ENCODE measurements around the gene PCDHGA1. TPM values are rescaled to one million over a fixed set of nuclear protein-coding genes. Genes with fewer than 3 reads are reported as not detected.
"Not testable (repeated sequence)": the region's sequence is repeated elsewhere in the genome, so short reads cannot be mapped to it uniquely, and the experiment has no call there.

PCDHGA1 gene
- polyA plus RNA-seq, 1 donor from 2014 or later, result not detected

DNA sequence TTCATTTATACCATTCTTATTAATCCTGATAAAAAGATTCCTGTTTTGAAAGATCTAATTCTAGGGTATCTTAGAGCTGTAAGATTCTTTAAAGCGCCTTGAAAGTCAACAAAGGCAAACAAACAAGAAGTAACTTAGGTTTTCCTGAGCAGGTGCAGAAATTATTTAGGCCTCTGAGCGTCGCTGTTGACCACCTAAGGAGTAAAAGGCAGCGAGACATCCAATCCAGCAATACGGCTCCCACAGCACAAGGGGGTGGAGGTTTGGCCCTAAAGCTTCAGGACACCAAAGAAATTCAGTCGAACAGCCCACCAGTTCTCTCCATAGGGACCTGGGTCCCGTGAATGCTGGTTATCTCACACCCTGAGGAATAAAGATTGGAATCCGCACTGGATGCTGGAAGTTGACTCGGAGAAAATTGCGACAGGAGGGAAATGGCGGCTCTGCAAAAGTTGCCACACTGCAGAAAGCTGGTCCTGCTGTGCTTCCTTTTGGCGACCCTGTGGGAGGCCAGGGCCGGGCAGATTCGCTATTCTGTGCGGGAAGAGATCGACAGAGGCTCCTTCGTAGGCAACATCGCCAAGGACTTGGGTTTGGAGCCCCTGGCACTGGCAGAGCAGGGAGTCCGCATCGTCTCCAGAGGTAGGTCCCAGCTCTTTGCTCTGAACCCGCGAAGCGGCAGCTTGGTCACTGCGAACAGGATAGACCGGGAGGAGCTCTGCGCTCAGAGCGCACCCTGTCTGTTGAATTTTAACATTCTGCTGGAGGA, 8.4 kb downstream of the PCDHGA1 start, which contains the start of gene PCDHGA2:
Gene PCDHGA2 (plus strand): TSS at position 223 of the 769 bp plus-strand sequence.
- peaks cover 30% of the 10 kb centered on the region for H3K27me3 Mint-ChIP-seq
- peaks cover 0 to 9% (median 2%) of the 10 kb centered on the region in 3 donors for H3K4me1 Mint-ChIP-seq
- peaks cover 14 to 51% (median 51%) of the 10 kb centered on the region in 3 donors for H3K9me3 Mint-ChIP-seq
- H3K36me3 Mint-ChIP-seq, result peaks cover 6% of the 10 kb centered on the region
- H3K27ac Mint-ChIP-seq, result peak within 1 kb of the TSS in 2 of 3 donors; percentile 64 to 74
- H3K4me3 Mint-ChIP-seq, result peak within 1 kb of the TSS in 2 of 4 donors; percentile 12 to 41

DNA sequence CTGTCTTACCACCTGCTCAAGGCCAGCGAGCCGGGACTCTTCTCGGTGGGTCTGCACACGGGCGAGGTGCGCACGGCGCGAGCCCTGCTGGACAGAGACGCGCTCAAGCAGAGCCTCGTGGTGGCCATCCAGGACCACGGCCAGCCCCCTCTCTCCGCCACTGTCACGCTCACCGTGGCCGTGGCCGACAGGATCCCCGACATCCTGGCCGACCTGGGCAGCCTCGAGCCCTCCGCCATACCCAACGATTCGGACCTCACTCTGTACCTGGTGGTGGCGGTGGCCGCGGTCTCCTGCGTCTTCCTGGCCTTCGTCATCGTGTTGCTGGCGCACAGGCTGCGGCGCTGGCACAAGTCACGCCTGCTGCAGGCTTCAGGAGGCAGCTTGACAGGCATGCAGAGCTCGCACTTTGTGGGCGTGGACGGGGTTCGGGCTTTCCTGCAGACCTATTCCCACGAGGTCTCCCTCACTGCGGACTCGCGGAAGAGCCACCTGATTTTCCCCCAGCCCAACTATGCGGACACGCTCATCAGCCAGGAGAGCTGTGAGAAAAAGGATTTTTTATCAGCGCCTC, 10.6 kb downstream of the PCDHGA1 start:
- H3K4me1 Mint-ChIP-seq, H3K36me3 Mint-ChIP-seq, H3K27ac Mint-ChIP-seq, H3K4me3 Mint-ChIP-seq: not testable (repeated sequence)
- Mint-ChIP-seq H3K9me3 (peaks cover 13 to 44% (median 42%) of the 10 kb centered on the region in 3 donors), H3K27me3 (peaks cover 23% of the 10 kb centered on the region)

DNA sequence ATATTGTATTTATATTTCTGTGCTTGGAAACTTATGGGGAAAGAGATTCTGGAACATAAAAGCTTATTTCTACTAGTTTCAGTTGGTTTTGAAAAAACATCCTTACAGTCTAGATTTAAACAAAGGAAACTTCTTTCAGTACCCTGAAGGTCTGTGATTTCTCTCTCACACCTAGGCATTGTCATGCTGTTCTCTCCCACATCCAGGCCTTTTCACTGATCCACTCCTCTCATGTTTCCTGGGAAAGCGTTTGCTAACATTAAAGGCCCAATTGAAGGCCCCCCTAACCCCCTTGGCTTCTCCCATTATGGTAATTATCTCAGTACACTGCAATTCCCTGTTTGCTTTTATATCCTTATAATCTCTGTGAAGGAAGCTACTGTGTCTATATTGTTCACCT, 12.5 kb downstream of the PCDHGA1 start:
- Mint-ChIP-seq H3K27ac (no peak overlapping the region), H3K27me3 (peaks cover 14% of the 10 kb centered on the region), H3K9me3 (peaks cover 12 to 33% (median 32%) of the 10 kb centered on the region in 3 donors), H3K4me1 (peaks cover 0 to 4% (median 0%) of the 10 kb centered on the region in 3 donors), H3K36me3 (peaks cover 6% of the 10 kb centered on the region), H3K4me3 (no peak overlapping the region)

DNA sequence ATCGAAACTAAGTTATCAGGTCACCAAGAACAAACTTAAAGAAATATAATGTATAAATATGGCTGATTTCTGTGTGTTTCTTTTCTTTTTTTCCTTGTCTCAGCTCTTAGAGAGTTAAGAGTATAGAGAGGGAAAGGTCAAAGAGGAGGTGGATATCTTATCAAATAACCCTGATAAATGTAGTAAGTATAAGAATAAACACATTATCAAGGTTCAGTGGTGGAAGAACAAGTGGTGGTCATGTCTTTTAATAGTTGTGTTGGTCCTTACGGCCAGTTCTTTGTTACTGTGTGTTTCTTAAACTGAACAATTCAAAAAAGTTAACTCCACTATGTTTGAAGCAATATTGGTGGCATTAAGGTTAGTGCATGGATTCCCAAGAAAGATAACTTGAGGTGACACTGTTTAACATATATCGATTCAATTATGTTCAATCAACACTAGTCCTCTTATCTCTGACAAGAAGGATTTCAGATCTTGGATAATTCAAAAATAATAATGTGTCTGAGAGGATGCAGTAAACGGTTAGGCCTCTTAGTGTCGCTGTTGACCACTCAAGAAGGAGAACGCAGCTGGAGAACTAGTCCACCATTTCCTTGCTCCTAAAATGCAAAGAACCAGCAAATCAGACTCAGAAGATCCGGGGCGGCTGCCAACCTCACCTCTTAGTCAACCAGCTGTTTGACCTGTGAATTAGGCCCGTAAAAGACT, 13.1 kb downstream of the PCDHGA1 start, which contains the start of gene PCDHGA3:
Gene PCDHGA3 (plus strand): TSS at position 588 of the 711 bp plus-strand sequence. CDS start 205 bp downstream, outside the sequence.
- H3K4me1 Mint-ChIP-seq, result peaks cover 0 to 2% (median 0%) of the 10 kb centered on the region in 3 donors
- peaks cover 14% of the 10 kb centered on the region for H3K27me3 Mint-ChIP-seq
- H3K27ac Mint-ChIP-seq, result no peak within 1 kb of the TSS
- peak within 1 kb of the TSS in 3 of 4 donors; percentile 5 to 88 (median 75) for H3K4me3 Mint-ChIP-seq
- H3K36me3 Mint-ChIP-seq, result peaks cover 3% of the 10 kb centered on the region
- H3K9me3 Mint-ChIP-seq, result peaks cover 12 to 28% (median 27%) of the 10 kb centered on the region in 3 donors

DNA sequence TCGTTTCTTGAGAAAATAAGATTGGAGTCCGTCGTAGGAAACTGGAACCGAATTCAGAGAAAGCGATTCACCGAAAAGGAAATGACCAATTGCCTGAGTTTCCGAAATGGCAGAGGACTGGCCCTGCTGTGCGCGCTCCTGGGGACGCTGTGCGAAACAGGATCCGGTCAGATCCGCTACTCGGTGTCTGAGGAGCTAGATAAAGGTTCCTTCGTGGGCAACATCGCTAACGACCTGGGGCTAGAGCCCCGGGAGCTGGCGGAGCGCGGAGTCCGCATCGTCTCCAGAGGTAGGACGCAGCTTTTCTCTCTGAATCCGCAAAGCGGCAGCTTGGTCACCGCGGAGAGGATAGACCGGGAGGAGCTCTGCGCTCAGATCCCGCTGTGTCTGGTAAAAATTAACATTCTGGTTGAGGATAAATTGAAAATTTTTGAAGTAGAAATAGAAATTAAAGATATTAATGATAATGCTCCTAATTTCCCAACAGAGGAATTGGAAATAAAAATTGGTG, 13.7 kb downstream of the PCDHGA1 start:
- H3K27me3 Mint-ChIP-seq, result peaks cover 17% of the 10 kb centered on the region
- H3K4me1 Mint-ChIP-seq, result peaks cover 0 to 2% (median 0%) of the 10 kb centered on the region in 3 donors
- H3K36me3 Mint-ChIP-seq, result peaks cover 3% of the 10 kb centered on the region
- no peak overlapping the region for H3K27ac Mint-ChIP-seq
- H3K4me3 Mint-ChIP-seq, result peak overlapping the region in 3 of 4 donors; percentile 5 to 88 (median 75)
- peaks cover 12 to 24% (median 23%) of the 10 kb centered on the region in 3 donors for H3K9me3 Mint-ChIP-seq

DNA sequence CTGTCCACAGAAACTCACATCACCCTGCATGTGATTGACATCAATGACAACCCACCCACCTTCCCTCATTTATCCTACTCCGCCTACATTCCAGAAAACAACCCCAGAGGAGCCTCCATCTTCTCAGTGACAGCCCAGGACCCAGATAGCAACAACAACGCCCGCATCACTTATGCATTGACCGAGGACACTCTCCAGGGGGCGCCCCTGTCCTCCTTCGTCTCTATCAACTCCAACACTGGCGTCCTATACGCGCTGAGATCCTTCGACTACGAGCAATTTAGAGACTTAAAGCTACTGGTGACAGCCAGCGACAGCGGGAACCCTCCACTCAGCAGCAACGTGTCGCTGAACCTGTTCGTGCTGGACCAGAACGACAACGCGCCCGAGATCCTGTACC, 15.0 kb downstream of the PCDHGA1 start:
- peaks cover 10 to 25% (median 22%) of the 10 kb centered on the region in 3 donors for H3K9me3 Mint-ChIP-seq
- H3K4me1 Mint-ChIP-seq, result peaks cover 0 to 3% (median 2%) of the 10 kb centered on the region in 3 donors
- H3K4me3 Mint-ChIP-seq, result peak overlapping the region in 1 of 4 donors; percentile 70
- H3K27me3 Mint-ChIP-seq, result peaks cover 23% of the 10 kb centered on the region
- peaks cover 3% of the 10 kb centered on the region for H3K36me3 Mint-ChIP-seq
- H3K27ac Mint-ChIP-seq, result no peak overlapping the region

DNA sequence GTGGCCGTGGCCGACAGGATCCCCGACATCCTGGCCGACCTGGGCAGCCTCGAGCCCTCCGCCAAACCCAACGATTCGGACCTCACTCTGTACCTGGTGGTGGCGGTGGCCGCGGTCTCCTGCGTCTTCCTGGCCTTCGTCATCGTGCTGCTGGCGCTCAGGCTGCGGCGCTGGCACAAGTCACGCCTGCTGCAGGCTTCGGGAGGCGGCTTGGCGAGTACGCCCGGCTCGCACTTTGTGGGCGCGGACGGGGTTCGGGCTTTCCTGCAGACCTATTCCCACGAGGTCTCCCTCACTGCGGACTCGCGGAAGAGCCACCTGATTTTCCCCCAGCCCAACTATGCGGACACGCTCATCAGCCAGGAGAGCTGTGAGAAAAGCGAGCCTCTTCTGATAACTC, 15.7 kb downstream of the PCDHGA1 start:
- not testable (repeated sequence) for H3K36me3 Mint-ChIP-seq, H3K4me1 Mint-ChIP-seq, H3K27ac Mint-ChIP-seq
- Mint-ChIP-seq H3K9me3 (peaks cover 10 to 28% (median 24%) of the 10 kb centered on the region in 3 donors), H3K27me3 (peaks cover 24% of the 10 kb centered on the region), H3K4me3 (peak overlapping the region in 1 of 4 donors; percentile 3)

DNA sequence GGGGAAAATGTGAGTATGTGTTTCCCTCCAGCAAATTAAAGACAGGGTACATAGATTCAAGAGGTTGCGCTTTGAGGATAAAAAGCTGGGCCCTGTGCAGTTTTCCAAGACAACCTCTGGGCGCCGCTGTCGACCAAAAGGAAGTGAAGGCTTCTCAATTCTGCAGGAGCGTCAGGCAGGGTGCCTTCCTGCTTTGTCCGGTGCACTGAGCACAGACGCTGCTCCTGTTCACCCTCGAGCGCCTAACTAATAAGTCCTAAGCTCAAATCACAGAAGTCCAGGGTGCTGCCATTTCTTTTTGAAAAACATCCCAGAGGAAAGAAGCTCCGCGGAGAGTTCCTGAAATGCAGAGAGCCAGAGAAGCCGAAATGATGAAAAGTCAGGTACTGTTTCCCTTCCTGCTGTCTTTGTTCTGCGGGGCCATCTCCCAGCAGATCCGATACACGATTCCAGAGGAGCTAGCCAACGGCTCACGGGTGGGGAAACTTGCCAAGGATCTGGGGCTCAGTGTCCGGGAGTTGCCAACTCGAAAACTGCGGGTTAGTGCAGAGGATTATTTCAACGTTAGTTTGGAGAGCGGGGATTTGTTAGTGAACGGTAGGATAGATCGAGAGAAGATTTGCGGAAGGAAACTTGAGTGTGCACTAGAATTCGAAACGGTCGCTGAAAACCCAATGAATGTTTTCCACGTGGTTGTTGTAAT, 19.8 kb downstream of the PCDHGA1 start, which contains the start of gene PCDHGB1:
Gene PCDHGB1 (plus strand): TSS at position 183 of the 703 bp plus-strand sequence. CDS start 162 bp downstream, at position 345.
- H3K27me3 Mint-ChIP-seq, result peaks cover 25% of the 10 kb centered on the region
- peak within 1 kb of the TSS; percentile 58 to 89 (median 84) for H3K4me3 Mint-ChIP-seq
- peak within 1 kb of the TSS; percentile 67 to 89 (median 83) for H3K27ac Mint-ChIP-seq
- peaks cover 0 to 3% (median 2%) of the 10 kb centered on the region in 3 donors for H3K4me1 Mint-ChIP-seq
- H3K36me3 Mint-ChIP-seq, result peaks cover 3% of the 10 kb centered on the region
- peaks cover 8 to 27% (median 23%) of the 10 kb centered on the region in 3 donors for H3K9me3 Mint-ChIP-seq

DNA sequence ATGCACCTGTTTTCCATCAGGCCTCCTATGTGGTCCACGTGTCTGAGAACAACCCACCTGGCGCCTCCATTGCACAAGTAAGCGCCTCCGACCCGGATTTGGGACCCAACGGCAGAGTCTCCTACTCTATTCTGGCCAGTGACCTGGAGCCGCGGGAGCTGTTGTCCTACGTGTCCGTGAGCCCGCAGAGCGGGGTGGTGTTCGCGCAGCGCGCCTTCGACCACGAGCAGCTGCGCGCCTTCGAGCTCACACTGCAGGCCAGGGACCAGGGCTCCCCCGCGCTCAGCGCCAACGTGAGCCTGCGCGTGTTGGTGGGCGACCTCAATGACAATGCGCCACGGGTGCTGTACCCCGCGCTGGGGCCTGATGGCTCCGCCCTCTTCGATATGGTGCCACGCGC, 21.3 kb downstream of the PCDHGA1 start:
- Mint-ChIP-seq H3K36me3 (peaks cover 1% of the 10 kb centered on the region), H3K27me3 (peaks cover 33% of the 10 kb centered on the region)

DNA sequence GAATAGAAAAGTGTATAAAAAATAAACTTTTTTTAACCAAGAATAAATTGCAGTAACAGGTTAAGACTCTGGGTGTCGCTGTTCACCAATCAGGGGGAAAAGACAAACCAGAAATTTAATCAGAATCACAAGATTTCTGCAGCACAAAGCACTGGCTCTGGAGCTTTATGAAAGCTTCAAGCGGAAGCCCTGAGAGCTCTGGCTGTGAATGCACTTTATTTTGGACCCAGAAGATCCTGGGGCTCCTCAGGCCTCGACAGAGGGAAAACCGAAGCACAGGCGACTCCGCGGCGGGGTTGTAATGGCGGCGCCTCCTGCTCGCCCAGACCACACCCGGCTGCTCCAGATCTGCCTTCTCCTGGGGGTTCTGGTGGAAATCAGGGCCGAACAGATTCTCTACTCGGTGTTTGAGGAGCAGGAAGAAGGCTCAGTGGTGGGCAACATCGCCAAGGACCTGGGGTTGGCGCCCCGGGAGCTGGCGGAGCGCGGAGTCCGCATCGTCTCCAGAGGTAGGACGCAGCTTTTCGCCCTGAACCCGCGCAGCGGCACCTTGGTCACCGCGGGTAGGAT, 24.7 kb downstream of the PCDHGA1 start, which contains the start of gene PCDHGA4:
Gene PCDHGA4 (plus strand): TSS at position 122 of the 570 bp plus-strand sequence. CDS start 87 bp downstream, at position 209.
- peaks cover 2 to 5% (median 2%) of the 10 kb centered on the region in 3 donors for H3K4me1 Mint-ChIP-seq
- H3K27me3 Mint-ChIP-seq, result peaks cover 34% of the 10 kb centered on the region
- peaks cover 6 to 32% (median 23%) of the 10 kb centered on the region in 3 donors for H3K9me3 Mint-ChIP-seq
- H3K27ac Mint-ChIP-seq, result peak within 1 kb of the TSS in 1 of 3 donors; percentile 6
- H3K36me3 Mint-ChIP-seq, result peaks cover 3% of the 10 kb centered on the region
- H3K4me3 Mint-ChIP-seq, result peak within 1 kb of the TSS in 3 of 4 donors; percentile 17 to 63 (median 45)

More for the DNA sequence above, 21.3 kb downstream of the PCDHGA1 start:
- H3K9me3 Mint-ChIP-seq, result peaks cover 6 to 34% (median 24%) of the 10 kb centered on the region in 3 donors
- H3K4me3 Mint-ChIP-seq, result no peak overlapping the region
- H3K4me1 Mint-ChIP-seq, result peaks cover 0 to 3% (median 1%) of the 10 kb centered on the region in 3 donors
- no peak overlapping the region for H3K27ac Mint-ChIP-seq

DNA sequence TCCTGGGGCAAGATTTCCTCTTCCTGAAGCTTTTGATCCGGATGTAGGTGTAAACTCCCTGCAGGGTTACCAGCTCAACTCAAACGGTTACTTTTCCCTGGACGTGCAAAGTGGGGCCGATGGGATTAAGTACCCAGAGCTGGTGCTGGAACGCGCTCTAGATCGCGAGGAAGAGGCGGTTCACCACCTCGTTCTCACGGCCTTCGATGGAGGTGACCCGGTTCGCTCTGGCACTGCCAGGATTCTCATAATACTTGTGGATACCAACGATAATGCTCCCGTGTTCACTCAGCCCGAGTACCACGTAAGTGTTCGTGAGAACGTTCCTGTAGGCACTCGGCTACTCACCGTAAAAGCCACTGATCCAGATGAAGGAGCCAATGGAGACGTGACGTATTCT, 25.3 kb downstream of the PCDHGA1 start:
- Mint-ChIP-seq H3K4me1 (peaks cover 2 to 8% (median 2%) of the 10 kb centered on the region in 3 donors), H3K27ac (peak overlapping the region in 1 of 3 donors; percentile 6), H3K4me3 (peak overlapping the region in 2 of 4 donors; percentile 37 to 46), H3K36me3 (peaks cover 3% of the 10 kb centered on the region), H3K9me3 (peaks cover 6 to 25% (median 25%) of the 10 kb centered on the region in 3 donors), H3K27me3 (peaks cover 36% of the 10 kb centered on the region)

DNA sequence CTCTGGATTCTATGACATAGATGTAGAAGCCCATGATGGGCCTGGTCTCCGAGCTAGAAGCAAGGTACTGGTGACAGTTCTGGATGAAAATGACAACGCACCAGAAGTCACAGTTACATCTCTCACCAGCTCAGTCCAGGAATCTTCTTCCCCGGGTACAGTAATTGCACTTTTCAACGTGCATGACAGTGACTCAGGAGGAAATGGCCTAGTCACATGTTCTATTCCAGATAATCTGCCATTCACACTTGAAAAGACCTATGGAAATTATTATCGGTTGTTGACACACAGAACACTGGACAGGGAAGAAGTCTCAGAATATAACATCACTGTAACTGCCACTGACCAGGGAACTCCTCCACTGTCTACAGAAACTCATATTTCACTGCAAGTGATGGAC, 25.8 kb downstream of the PCDHGA1 start:
- H3K27ac Mint-ChIP-seq, result peak overlapping the region in 1 of 3 donors; percentile 6
- H3K27me3 Mint-ChIP-seq, result peaks cover 40% of the 10 kb centered on the region
- H3K36me3 Mint-ChIP-seq, result peaks cover 5% of the 10 kb centered on the region
- H3K4me1 Mint-ChIP-seq, result peaks cover 2 to 8% (median 2%) of the 10 kb centered on the region in 3 donors
- H3K4me3 Mint-ChIP-seq, result no peak overlapping the region
- H3K9me3 Mint-ChIP-seq, result peaks cover 10 to 26% (median 24%) of the 10 kb centered on the region in 3 donors

DNA sequence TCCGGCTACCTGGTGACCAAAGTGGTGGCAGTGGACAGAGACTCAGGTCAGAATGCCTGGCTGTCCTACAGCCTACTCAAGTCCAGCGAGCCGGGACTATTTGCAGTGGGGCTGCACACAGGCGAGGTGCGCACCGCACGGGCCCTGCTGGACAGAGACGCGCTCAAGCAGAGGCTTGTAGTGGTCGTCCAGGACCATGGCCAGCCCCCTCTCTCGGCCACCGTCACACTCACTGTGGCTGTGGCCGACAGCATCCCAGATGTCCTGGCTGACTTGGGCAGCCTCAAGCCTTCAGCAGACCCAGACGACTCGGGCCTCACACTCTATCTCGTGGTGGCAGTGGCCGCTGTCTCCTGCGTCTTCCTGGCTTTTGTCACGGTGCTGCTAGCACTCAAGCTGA, 26.6 kb downstream of the PCDHGA1 start:
- Mint-ChIP-seq H3K27ac (no peak overlapping the region), H3K9me3 (peaks cover 12 to 27% (median 26%) of the 10 kb centered on the region in 3 donors), H3K36me3 (peaks cover 5% of the 10 kb centered on the region), H3K27me3 (peaks cover 37% of the 10 kb centered on the region), H3K4me1 (peaks cover 2 to 8% (median 2%) of the 10 kb centered on the region in 3 donors), H3K4me3 (no peak overlapping the region)
